Effector CD4-positive, alpha-beta T cell (primary cell): ENCODE measurements around the gene SRC.

ENCODE experiments used
- DNase-seq: peaks from one replicate; pipeline ENCODE4 v3.0.0-alpha.2; 2020

Gene SRC

DNA sequence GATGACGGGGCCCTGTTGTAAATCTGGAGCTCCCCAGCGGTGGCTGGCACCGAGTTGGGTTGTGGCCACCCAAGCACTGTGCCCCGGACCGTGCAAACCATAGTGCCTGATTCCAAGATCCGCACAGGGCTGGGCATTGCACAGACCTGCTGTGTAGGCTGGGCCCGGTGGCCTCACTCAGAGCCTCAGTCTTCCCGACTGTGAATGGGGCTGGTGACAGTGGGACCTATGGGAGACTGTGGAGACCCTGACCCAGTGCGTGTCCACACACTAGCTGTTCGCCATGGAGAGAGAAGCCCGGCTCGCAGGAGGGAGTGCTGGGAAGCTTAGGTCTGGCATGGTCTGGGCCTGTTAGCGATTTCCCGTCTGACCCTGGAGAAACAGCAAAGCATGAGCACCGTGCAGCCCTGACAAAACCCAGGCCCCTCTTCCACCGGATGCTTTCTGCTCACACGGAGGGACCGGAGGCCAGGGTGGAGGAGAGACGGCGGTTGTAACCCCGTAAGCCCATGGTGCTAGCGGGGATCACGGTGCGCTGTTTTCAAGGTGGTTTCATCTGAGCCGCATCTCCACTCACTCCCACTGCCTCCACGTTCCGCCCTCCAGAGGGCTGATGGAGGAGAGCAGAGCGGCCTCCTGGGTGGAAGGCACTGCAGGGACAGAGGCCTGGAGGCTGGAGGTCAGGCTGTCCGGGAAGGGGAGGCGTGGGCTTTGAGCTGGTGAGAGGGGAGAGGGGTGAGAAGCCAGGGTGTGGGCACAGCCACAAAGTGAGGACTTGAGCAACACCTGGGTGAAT, 52.2 kb downstream of the SRC start:
- DNase-seq, result no peak

DNA sequence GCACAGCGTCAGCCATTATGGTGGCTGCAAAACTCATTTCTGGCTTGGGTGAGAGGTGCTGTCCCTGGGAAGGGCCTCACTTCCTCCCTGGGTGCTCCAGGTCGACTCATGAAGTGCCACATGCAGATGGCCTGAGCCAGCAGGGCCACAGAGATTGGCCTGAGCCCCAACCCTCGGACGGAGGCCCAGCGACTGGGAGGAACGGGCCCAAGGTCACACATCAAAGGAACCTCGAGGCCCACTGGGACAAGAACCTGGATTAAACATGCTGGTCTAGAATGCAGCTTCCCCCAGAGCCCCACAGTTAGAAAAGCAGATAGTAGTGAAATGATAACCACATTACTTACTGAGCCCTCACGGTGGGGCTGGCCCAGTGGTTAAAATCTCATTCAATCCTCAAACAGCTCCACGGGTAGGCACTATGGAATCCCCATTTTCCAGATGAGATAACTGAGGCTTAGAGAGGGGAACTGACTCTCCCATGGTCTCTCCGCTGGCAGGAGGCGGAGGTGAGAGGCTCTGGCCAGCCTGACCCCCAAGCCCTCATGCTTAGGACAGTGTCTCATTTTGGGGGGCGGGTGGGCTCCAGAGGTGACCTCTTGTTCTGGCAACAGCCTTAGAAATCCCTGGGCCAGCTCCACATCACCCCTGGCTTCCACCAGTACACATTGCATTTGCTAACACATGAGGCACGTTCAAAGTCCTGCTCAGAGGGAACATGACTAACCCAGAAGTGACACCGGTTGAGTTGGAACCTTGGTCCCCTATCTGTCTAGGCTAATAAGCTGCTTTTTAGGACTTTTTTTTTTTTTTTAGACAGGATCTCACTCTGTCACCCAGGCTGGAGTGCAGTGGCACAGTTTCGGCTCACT, 53.0 kb downstream of the SRC start:
- DNase-seq, result no peak

DNA sequence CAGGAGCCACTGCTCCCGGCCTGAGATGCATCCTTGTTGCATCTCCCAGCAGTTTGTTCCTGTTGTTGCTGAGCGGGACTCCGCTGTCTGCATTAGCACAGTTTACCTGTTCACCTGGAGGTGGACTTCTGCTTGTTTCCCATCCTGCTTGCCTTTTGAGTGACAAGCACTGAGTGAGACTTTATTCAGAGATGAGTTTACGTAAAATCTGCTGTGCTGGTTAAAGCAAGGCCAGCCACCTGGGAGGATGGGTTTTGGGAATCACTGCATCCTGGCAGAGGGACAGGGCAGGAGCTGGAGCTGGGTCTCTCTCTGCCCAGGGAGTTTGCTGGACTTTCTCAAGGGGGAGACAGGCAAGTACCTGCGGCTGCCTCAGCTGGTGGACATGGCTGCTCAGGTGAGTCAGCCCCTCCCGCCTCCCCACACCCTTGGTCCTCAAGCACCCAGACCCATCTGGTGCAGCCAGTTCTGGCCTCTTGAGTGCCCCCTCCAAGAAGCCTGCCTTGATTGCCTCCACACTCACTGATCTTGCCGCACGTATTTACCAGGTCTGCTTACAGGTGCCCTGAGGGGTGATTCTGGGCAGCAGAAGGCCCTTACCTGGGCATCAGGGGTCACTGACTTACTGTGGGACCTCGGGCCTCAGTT, 55.5 kb downstream of the SRC start:
- DNase-seq, result no peak

DNA sequence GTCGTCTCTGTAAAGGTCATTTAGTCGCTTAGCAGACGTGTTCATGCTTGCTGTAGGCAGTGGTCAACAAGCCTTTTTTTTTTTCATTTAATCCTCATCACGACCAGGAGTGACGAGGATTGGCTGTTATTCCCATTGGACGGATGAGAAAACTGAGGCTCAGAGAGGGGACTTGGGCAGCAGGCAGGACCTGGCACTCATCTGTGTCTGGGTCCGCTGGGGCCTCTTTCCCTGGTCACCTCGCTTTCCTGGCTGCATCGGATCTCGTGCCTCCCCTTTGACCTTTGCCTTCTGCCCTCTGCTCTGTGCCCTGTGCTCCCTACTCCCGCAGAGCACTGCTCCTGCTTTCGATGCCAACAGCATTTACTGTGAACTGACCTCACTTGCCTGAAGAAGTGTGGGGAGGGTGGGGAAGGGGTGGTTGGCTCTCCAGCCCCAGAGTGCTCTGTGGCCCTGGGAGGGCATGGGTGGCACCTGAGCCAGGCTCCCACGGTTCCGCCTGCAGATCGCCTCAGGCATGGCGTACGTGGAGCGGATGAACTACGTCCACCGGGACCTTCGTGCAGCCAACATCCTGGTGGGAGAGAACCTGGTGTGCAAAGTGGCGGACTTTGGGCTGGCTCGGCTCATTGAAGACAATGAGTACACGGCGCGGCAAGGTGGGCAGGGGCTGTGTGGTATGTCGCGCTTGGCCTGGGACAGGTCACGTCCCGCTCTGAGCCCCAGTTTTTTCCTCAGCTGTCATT, 56.2 kb downstream of the SRC start:
- DNase-seq, result no peak

DNA sequence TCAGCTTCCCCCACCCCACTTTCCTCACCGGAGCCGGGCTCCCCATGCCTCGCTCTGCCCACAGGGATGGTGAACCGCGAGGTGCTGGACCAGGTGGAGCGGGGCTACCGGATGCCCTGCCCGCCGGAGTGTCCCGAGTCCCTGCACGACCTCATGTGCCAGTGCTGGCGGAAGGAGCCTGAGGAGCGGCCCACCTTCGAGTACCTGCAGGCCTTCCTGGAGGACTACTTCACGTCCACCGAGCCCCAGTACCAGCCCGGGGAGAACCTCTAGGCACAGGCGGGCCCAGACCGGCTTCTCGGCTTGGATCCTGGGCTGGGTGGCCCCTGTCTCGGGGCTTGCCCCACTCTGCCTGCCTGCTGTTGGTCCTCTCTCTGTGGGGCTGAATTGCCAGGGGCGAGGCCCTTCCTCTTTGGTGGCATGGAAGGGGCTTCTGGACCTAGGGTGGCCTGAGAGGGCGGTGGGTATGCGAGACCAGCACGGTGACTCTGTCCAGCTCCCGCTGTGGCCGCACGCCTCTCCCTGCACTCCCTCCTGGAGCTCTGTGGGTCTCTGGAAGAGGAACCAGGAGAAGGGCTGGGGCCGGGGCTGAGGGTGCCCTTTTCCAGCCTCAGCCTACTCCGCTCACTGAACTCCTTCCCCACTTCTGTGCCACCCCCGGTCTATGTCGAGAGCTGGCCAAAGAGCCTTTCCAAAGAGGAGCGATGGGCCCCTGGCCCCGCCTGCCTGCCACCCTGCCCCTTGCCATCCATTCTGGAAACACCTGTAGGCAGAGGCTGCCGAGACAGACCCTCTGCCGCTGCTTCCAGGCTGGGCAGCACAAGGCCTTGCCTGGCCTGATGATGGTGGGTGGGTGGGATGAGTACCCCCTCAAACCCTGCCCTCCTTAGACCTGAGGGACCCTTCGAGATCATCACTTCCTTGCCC, 57.4 kb downstream of the SRC start:
- DNase-seq, result no peak

DNA sequence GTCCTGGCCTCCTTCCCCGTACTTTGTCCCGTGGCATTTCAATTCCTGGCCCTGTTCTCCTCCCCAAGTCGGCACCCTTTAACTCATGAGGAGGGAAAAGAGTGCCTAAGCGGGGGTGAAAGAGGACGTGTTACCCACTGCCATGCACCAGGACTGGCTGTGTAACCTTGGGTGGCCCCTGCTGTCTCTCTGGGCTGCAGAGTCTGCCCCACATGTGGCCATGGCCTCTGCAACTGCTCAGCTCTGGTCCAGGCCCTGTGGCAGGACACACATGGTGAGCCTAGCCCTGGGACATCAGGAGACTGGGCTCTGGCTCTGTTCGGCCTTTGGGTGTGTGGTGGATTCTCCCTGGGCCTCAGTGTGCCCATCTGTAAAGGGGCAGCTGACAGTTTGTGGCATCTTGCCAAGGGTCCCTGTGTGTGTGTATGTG, 58.5 kb downstream of the SRC start:
- DNase-seq, result no peak

DNA sequence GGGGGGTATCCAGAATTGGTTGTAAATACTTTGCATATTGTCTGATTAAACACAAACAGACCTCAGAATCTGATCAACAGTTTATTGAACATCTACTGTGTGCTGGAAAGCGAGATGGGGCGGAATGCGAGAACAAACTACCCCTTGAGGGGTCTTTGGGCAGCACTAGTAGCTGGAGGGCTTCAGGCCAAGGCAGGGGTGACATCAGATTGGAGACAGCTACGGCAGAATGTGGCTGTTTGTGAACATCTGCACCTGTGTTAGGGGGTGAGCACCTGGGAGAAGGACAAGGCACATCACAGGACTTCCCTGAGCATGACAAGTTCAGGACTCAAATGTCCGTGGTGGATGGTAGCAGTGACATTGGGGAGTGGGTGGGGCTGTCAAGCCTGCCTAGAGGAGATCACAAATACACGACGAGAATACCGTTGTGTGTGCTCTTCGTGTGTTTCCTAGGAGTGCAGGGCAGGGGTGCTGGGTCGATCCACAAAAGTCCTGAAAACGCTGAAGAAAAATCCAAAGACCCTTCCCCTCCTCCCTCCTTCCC, 59.5 kb downstream of the SRC start:
- DNase-seq, result no peak

DNA sequence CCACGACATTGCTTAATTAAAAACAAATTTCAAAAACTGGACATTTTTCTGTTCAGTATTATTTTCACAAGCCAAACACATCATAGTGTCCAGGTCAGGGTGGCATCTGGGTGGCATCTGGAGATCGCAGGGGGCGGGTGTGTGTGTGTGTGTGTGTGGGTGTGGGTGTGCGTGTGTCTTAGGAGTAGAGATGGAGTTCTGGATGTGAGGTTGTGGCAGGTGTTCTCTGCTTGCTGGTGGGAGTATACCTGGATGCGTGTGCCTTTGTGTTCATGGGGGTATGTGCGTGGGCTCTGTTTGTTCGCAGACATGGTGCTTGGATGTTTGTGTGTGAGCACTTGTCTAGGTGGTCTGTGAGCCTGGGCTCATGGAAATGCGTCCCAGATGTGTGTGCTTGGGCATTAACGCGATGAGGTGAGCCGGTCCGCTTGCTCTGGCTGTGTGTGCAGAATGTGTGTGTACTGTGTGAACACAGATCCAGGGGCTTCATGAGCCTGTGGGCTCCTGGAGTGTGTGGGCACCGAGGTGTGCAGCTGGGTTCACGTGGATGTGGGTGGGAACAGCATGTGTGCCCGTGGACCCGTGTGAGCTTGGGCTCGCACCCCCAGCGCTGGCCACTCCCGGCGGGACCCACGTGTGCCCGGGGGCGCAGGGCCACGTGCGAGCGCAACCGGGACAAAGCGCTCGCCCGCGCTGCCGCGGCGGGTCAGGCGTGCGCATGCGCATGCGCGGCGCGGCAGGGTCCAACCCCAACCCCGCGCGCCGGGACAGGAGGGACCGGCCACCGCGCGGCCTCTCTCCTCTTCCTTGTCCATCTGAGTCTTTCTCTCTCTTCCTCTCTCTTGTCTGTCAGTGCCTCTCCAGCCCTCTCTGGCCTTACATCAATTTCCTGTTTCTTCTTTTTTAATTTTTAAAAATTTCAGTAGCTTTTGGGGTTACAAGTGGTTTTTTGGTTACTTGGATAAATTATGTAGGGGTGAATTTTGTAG, 60.4 kb downstream of the SRC start:
- DNase-seq, result no peak

DNA sequence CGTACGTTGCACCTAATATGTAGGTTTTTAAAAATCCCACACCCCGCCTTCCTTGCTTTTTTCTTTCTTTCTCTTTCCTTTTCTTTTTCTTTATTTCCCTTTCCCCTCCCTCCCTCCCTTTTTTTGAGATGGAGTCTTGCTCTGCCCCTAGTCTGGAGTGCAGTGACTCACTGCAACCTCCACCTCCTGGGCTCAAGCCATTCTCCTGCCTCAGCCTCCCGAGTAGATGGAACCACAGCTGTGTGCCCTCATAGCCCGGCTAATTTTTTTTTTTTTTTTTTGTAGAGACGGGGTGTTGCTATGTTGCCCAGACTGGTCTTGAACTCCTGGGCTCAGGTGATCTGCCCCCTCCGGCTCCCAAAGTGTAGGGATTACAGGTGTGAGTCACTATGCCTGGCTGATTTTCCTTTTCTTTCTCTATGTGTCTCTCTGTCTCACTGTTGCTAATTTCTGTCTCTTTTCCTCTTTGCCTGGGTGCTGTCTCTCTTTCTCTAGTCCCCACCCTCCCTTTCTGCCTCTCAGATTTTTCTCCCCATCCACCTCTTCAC, 61.2 kb downstream of the SRC start:
- DNase-seq, result no peak

DNA sequence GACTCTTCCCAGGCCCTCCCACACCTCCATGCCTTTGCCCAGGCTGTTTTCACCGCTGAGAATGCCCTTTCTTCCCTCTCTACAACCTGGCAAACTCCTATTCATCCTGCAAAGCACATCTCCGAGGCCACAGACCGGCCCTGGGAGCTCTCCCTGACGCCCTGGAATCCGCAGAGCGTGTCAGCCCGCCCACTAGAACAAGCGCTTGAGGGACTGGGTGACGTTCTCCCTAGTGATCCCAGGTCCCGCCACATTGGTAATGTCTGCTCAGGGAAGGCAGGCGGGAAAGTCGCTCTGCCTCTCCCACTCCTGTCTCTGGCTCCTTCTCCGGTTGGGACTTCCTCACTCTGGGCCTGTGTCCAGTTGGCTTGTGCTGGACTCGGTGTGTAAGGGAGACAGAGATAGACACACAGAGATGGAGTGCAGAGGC, 61.6 kb downstream of the SRC start:
- DNase-seq, result no peak

DNA sequence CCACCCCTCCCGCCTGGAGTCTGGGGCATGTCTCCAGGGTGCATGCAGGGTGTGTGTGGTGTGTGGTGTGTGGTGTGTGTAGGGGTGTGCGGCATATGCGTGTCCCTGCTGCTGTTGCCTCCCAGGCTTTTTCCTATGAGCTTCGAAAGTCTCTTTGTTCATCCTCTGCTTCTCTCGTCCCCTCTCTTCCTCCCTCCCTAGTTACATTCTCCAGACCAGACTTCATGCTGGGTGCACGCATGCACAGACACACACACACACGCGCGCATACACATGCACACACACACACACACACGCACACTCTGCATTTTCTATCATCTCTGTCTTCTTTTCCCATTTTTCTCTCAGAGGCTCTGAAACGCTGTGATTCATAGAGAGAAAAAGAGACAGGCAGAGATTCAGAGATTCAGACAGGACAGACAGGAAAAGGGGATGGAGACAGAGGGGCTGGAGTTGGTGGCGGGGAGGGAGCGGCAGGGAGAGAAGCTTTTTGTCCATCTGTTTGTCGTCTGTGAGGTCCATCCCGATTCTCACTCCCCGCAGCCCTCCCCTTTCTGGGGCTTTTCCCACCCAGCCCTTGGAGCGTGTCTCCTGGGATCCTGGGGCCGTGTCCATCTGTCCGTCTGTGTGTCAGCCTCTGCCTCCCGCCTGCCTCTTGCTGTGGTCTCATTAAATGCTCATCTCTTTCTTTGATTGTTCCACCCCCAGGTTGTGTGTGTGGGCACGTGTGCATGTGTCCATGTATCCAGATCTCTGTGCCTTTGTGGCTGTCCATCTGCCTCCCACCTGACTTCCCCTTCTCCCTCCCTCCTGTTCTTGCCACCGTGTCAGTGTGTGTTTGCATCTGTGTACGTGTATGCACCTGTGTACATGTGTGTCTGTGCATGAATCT, 62.6 kb downstream of the SRC start:
- DNase-seq, result no peak

DNA sequence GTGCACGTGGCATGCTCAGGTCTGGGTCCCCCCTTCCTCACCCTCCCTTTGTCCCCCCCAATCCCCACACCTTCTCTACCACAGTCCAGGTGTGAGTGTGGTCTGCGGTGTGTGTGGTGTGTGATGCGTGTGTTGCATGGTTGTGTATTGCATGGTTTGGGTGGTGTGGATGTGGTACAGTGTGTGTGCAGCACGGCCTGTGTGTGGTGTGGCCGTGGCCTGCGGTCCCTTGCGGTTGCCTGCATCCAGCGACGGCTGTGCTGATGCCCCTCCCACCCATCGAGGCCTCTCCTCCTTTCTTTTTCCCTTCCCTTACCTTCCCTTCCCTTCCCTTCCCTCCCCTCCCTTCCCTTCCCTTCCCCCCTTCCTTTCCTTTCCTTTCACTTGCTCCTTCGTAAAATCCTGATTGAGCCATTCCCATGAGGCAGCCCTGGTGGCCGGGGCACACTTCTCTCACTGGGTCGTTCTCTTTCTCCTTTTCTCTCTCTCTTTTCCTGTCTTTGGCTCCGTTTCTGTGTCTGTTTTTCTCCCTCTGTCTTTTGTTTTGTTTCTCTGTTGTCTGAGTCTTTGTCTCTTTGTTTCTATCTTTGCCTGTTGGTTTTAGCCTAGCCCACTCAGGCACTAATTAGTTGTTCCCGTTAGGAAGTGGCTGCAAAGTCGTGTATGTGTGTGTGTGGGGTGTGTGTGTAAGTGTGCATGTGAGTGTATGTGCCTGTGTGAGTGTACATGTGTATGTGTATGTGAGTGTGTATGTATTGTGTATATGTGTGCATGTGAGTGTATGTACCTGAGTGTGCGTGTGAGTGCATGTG, 65.7 kb downstream of the SRC start:
- no peak for DNase-seq

DNA sequence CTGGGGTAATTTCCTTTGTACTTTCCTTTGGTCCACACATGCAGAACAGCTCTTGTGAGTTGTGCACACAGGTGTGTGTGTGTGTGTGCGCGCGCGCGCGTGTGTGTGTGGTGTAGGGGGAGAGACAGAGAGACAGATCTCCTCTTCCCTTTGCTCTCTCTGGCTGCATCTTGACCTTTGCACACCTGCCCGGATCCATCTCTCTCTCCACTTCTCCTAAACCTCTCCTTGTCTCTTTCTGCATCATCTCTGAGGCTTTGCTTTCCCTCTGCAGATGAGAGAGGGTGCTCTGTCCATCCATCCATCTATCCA, 67.0 kb downstream of the SRC start:
- no peak for DNase-seq

DNA sequence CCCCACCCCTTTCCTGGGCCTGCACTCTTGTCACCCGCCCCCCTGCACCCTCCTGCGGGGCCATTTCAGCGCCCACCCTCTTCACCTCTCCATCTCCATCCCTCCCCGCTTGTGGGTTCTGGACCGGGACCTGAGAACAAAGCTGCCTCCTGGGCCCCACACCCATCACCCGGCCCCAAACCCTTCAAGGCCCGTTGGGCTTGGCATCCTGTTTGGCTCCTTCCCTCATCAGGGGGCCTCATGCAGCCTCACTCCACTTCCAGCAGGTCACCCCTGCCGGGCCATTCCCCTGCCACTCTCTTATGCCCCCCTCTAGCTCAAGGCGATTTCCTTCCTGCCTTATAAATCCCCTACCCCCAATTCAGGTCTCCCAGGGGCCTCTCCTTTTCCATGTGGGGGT, 67.4 kb downstream of the SRC start:
- no peak for DNase-seq

DNA sequence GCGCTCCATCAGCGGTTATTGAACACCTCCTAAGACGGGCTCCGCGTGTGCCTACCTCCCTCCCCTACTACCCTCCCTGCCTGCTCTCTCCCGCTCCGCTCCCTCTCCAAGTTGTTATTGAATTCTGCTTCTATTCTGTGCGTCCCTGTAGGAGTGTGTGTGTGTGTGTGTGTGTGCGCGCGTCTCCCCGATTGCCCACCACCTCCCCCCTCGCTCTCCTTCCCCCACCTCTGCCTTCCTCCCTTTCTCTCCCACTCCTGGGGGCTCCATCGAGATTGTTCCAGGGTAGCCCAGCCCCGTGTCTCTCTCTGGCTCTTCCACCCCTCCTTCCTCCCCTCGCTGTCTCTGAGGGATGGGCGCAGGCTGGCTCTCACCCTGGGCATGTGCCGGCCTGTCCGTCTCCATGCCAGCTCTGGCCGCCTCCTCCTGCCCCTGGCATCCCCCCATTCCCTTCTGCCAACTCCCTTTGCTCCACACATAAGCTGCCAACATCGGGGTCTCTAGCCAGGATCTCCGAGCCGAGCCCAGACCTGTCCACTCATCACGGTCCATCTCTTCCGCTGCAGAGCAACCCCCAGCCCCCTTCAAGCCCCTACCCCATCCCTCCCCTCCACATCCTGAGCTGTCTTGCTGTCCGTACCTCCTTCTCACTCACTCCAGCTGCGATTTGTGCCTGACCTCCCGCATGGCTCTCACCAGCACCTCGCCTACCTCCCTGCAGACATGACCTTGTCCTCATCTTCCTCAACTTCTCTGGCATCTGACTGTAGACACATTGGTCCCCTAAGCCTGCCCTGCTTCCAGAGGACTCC, 68.5 kb downstream of the SRC start:
- DNase-seq, result no peak

DNA sequence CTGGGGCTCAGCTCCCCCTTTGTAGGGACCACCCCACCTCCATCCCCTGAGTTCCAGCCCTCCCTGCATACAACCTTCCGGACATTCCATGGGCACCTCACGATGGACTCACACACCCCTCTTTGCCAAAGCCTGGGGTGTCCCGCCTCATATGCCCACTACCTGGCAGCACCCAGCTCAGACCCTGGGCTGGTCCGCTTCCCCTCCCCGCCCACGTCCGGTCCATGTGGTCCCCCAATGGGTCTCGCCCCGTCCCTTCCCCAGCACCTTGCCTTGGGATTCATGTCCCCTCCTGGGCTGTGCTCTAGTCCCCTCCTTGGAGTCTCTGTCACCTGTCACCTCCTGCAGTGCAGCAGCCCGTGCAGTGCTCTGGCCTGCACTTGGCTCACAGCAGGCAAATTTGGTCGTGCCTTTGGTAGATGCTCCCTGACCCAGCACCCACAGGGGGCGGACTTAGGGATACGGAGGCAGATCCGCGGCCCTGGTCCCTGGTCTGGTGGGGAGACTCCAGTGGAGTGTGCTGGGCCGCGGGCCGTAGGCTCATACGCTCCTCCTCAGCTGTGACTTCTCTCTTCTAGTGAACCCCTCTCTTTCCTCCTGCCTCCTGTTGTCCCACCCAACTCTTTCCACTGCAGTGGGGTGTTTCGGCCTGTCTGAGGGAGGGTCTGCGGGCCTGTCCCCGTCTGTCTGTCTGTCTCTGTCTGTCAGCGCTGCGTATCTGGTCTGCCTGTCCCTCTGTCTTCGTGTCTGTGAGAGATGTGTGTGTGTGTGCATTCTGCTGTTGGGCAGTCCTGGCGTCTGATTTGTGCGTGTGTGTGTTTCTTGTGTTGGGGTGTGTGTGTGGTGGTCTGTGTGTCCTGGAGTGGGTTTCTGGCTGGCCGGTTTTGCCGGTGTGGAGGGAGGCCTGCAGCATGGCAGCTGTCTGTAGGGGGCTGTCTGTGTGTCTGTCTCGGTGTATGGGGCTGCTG, 69.5 kb downstream of the SRC start:
- DNase-seq, result no peak
